ENCODE measurements around the gene PRKCB.

The PRKCB gene

DNA sequence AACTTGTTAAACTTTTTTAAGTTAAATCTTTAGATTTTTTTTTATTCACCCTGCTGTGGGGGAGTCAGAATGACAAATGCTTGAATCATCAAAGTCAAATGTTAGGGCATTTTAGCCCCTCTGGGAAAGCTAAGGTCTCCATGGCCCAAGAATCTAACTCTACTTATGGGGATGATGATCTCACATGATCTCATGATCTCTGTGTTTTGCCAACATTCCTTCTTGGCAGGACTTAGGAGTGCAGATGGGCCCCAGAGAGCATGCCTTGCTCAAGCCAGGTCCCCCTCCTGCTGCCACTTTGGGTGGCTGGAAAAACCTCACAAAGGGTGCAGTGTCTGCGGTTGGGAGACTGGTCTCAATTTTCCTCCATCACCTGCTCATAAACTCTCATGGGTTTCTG is 108.6 kb downstream of the PRKCB start:
- no peaks in the 10 kb centered on the region for H3K79me2 ChIP-seq (ENCODE audit: insufficient read depth, low read depth)
- no peaks in the 10 kb centered on the region for H3K4me1 ChIP-seq (ENCODE audit: low read depth, poor library complexity, severe bottlenecking)
- no peak overlapping the region for H3K4me3 ChIP-seq (IDR thresholded peaks at IDR 0.05; ENCODE audit: insufficient read depth, low read depth, low read length)
- H3K9ac ChIP-seq = no peak overlapping the region
- no peaks in the 10 kb centered on the region for H4K20me1 ChIP-seq (ENCODE audit: insufficient read depth)
- no peaks in the 10 kb centered on the region for H3K27me3 ChIP-seq (ENCODE audit: insufficient read depth, low read depth)
- H3K4me2 ChIP-seq = no peak overlapping the region
- TF ChIP-seq, protein P1, sequence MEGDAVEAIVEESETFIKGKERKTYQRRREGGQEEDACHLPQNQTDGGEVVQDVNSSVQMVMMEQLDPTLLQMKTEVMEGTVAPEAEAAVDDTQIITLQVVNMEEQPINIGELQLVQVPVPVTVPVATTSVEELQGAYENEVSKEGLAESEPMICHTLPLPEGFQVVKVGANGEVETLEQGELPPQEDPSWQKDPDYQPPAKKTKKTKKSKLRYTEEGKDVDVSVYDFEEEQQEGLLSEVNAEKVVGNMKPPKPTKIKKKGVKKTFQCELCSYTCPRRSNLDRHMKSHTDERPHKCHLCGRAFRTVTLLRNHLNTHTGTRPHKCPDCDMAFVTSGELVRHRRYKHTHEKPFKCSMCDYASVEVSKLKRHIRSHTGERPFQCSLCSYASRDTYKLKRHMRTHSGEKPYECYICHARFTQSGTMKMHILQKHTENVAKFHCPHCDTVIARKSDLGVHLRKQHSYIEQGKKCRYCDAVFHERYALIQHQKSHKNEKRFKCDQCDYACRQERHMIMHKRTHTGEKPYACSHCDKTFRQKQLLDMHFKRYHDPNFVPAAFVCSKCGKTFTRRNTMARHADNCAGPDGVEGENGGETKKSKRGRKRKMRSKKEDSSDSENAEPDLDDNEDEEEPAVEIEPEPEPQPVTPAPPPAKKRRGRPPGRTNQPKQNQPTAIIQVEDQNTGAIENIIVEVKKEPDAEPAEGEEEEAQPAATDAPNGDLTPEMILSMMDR (conservative IDR thresholded peaks at IDR 0.05; ENCODE audit: low read depth, low read length) = no peak
- no peak overlapping the region for H3K27ac ChIP-seq
- no peak overlapping the region for H2AFZ ChIP-seq (ENCODE audit: low read depth)
- no peaks in the 10 kb centered on the region for H3K36me3 ChIP-seq (ENCODE audit: insufficient read depth)

DNA sequence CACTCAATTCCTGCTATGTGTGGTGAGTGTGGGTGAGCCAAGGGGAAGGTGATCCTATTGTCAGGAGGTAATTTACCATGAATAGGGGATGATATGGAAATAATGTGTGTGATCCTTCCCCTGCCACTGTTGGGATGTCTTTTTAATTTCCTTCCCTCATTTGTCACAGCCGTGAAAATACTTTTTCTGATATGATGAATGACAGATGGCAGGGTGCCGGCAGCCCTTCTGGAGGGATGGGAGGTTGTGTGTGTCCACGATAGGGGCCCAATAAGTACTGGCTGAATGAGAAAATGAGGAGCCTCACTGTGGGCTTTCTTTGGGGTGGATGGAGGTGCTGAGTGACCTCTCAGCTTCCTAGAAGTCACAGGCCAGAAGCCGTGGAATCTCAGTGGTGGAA is 109.5 kb downstream of the PRKCB start:
- no peak overlapping the region for H3K4me3 ChIP-seq (IDR thresholded peaks at IDR 0.05; ENCODE audit: insufficient read depth, low read depth, low read length)
- no peaks in the 10 kb centered on the region for H3K27me3 ChIP-seq (ENCODE audit: insufficient read depth, low read depth)
- H4K20me1 ChIP-seq (ENCODE audit: insufficient read depth) = no peaks in the 10 kb centered on the region
- TF ChIP-seq, protein P1 (conservative IDR thresholded peaks at IDR 0.05; ENCODE audit: low read depth, low read length) = no peak
- no peak overlapping the region for H2AFZ ChIP-seq (ENCODE audit: low read depth)
- no peak overlapping the region for H3K27ac ChIP-seq
- H3K4me2 ChIP-seq = no peak overlapping the region
- H3K4me1 ChIP-seq (ENCODE audit: low read depth, poor library complexity, severe bottlenecking) = no peaks in the 10 kb centered on the region
- no peak overlapping the region for H3K9ac ChIP-seq
- no peaks in the 10 kb centered on the region for H3K79me2 ChIP-seq (ENCODE audit: insufficient read depth, low read depth)
- H3K36me3 ChIP-seq (ENCODE audit: insufficient read depth) = no peaks in the 10 kb centered on the region

DNA sequence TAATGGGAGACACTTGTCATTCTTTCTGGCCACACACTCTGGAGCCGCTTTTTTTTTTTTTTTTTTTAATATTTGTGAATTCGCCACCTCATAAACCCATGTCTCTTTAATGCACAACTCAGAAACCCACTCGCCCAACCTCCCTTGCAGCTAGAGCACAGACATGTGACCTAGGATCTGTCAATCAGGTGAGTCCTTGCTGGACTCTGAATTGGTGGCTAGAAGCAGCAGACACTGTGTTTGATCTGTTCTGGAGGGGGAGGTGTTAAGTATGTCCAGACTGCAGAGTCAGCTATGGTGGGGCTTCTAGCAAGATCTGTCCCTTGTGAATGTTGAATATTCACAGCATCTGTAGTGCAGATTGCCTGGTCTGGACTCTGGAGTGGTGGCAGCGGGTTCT is 112.1 kb downstream of the PRKCB start:
- TF ChIP-seq, protein P1 (conservative IDR thresholded peaks at IDR 0.05; ENCODE audit: low read depth, low read length) = no peak
- Histone ChIP-seq H3K4me1 (ENCODE audit: low read depth, poor library complexity, severe bottlenecking) (no peaks in the 10 kb centered on the region), H3K79me2 (ENCODE audit: insufficient read depth, low read depth) (no peaks in the 10 kb centered on the region), H3K27ac (no peak overlapping the region), H3K4me3 (IDR thresholded peaks at IDR 0.05; ENCODE audit: insufficient read depth, low read depth, low read length) (no peak overlapping the region), H4K20me1 (ENCODE audit: insufficient read depth) (no peaks in the 10 kb centered on the region), H2AFZ (ENCODE audit: low read depth) (no peak overlapping the region), H3K36me3 (ENCODE audit: insufficient read depth) (no peaks in the 10 kb centered on the region), H3K4me2 (no peak overlapping the region), H3K27me3 (ENCODE audit: insufficient read depth, low read depth) (no peaks in the 10 kb centered on the region), H3K9ac (no peak overlapping the region)

DNA sequence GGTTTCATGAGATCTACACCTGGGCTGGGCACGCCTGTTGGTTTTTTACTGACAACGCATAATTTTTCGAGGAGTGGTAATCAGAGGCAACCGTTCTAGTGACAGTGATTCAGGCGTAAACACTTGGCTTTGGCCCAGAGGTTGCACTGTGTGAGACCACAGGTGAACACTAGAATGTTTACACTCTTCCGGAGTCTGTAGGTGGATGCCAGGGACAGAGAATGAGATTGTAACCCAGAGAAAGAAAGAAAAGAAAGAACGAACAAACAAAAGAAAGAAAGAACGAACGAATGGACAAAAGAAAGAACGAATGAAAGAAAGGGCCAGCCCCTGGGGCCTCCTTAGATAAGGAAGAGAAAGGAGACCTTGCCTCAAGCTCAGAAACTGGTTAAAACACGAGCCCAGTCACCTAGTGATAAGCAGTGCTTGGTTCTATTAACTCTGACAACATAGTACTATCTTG is 113.2 kb downstream of the PRKCB start:
- no peaks in the 10 kb centered on the region for H3K27me3 ChIP-seq (ENCODE audit: insufficient read depth, low read depth)
- H3K36me3 ChIP-seq (ENCODE audit: insufficient read depth) = no peaks in the 10 kb centered on the region
- no peaks in the 10 kb centered on the region for H4K20me1 ChIP-seq (ENCODE audit: insufficient read depth)
- no peak overlapping the region for H3K4me2 ChIP-seq
- no peak overlapping the region for H3K9ac ChIP-seq
- H3K79me2 ChIP-seq (ENCODE audit: insufficient read depth, low read depth) = no peaks in the 10 kb centered on the region
- no peak overlapping the region for H2AFZ ChIP-seq (ENCODE audit: low read depth)
- no peaks in the 10 kb centered on the region for H3K4me1 ChIP-seq (ENCODE audit: low read depth, poor library complexity, severe bottlenecking)
- H3K4me3 ChIP-seq (IDR thresholded peaks at IDR 0.05; ENCODE audit: insufficient read depth, low read depth, low read length) = no peak overlapping the region
- TF ChIP-seq, protein P1 (conservative IDR thresholded peaks at IDR 0.05; ENCODE audit: low read depth, low read length) = no peak
- H3K27ac ChIP-seq = peak overlapping the region; percentile 25; the same call in 1 of the 2 replicates
